ENCODE data around the gene XPNPEP3.

DNA sequence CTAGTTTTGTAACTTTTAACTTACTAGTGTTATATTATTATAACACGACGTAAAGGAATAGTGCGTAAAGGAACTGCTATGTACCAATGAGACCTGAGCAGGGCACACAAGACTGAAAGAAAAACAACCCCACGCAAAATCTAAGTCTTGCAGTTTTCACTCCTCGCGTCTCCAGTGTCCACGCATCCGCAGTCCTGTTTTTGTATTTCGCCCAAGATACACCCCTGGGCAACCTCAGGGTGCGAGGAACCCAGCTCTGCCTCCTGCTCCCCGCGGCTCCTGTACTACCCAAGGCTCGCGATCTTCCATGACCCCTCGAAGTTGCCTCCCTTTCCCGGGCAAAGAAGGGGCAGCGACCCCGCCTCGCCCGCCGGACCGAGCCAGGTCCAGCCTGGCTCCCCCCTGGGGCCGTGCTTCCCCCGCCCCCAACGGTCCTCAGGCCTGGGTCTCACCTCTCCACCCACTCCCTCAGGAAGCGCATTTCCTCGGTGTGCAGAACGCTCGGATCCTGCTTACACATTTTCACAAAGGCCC lies 902 bp upstream of the XPNPEP3 start:
- no peak for TF ChIP-seq CTCF (IDR thresholded peaks at IDR 0.05)
- TF ChIP-seq POLR2A (IDR thresholded peaks at IDR 0.05) = no peak
